ENCODE results near the gene PPP1R3A.

- TF ChIP-seq, protein P1, sequence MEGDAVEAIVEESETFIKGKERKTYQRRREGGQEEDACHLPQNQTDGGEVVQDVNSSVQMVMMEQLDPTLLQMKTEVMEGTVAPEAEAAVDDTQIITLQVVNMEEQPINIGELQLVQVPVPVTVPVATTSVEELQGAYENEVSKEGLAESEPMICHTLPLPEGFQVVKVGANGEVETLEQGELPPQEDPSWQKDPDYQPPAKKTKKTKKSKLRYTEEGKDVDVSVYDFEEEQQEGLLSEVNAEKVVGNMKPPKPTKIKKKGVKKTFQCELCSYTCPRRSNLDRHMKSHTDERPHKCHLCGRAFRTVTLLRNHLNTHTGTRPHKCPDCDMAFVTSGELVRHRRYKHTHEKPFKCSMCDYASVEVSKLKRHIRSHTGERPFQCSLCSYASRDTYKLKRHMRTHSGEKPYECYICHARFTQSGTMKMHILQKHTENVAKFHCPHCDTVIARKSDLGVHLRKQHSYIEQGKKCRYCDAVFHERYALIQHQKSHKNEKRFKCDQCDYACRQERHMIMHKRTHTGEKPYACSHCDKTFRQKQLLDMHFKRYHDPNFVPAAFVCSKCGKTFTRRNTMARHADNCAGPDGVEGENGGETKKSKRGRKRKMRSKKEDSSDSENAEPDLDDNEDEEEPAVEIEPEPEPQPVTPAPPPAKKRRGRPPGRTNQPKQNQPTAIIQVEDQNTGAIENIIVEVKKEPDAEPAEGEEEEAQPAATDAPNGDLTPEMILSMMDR (IDR thresholded peaks at IDR 0.05): no peak
- no peak for TF ChIP-seq EP300 (IDR thresholded peaks at IDR 0.05)
These were observed 45.2 kb downstream of the PPP1R3A start for GRCh38 chr7:113873554-113874151.

All from ovary (tissue), 3 donors.